AG04449 (cell line): ENCODE measurements around the gene RALGPS1.
A peak's percentile ranks its signal among the peaks of the same experiment; 100 is the strongest.

Experiments used
- CTCF ChIA-PET: fragments of 350-600 bp; formaldehyde crosslinking; extraction: SDS; loops from one replicate; lab custom pipeline; 2021; ENCODE audit warnings: antibody characterized with exemption; lab: Yijun Ruan, JAX
- POLR2A ChIA-PET: fragments of 400-600, 350-600 bp; formaldehyde crosslinking; extraction: SDS; loops from one replicate; lab custom pipeline; 2020; ENCODE audit warnings: antibody characterized with exemption, inconsistent platforms; lab: Yijun Ruan, JAX
- DNase-seq: peaks from one replicate; pipeline ENCODE4 v3.0.0-alpha.2; 2010; ENCODE audit warnings: low read depth, low spot score
- H3K4me3 ChIP-seq: 2 replicates; pipeline ENCODE4 v1.5.1; 2011; ENCODE audit warnings: low read depth, mild to moderate bottlenecking, control low read depth, low read length
- TF ChIP-seq, protein P1 (sequence below): IDR thresholded peaks from one replicate; pipeline ENCODE4 v1.5.1; 2011; ENCODE audit warnings: mild to moderate bottlenecking, moderate library complexity, low read length, control low read depth, inconsistent platforms; ENCODE audit not compliant: insufficient read depth; ENCODE audit errors: missing control alignments

RALGPS1 gene

DNA sequence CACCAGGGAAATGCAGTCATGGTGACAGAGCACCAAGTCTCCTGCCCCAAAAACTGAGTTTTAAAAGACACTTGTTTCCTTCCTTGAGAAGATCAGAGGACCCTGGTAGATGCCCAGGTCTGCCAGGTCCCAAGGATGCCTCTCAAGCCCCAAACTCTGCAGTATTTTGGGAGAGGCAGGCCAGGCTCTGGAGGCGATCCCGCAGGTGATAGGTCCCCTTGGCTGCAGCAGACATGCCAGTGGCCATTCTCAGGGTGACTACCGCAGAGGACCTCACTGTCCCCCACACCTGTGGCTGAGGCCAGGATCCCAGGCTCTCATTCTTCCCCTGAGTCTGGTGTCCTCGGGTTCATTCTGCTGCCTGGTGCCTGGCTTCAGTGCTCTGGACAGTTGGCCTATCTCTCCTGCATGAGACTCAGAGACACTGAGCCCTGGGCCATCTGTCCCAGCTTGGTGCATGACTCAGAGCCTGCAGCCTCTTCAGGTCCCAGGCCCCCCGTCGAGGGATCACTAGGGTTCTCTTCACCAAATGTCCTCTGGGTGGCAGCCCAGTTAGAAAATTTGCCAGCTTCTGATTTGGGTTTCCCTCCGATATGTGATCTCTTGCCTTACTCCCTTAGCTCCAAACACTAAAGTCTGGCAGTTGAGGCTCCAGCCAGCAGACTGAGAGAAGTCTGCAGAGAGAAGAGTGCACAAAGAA, 290.3 kb downstream of the RALGPS1 start:
- no peak for DNase-seq
- POLR2A ChIA-PET: no interaction called here
- no peak overlapping the region for H3K4me3 ChIP-seq
- CTCF ChIA-PET: interaction anchor here (0.7 to 21.4 kb wide), 13 partner anchors 8 to 716 kb away, joined by 3 to 513 read pairs (median 4); partner anchors contain the start of gene ZNF79
- TF ChIP-seq, protein P1, sequence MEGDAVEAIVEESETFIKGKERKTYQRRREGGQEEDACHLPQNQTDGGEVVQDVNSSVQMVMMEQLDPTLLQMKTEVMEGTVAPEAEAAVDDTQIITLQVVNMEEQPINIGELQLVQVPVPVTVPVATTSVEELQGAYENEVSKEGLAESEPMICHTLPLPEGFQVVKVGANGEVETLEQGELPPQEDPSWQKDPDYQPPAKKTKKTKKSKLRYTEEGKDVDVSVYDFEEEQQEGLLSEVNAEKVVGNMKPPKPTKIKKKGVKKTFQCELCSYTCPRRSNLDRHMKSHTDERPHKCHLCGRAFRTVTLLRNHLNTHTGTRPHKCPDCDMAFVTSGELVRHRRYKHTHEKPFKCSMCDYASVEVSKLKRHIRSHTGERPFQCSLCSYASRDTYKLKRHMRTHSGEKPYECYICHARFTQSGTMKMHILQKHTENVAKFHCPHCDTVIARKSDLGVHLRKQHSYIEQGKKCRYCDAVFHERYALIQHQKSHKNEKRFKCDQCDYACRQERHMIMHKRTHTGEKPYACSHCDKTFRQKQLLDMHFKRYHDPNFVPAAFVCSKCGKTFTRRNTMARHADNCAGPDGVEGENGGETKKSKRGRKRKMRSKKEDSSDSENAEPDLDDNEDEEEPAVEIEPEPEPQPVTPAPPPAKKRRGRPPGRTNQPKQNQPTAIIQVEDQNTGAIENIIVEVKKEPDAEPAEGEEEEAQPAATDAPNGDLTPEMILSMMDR: peak; percentile 23

DNA sequence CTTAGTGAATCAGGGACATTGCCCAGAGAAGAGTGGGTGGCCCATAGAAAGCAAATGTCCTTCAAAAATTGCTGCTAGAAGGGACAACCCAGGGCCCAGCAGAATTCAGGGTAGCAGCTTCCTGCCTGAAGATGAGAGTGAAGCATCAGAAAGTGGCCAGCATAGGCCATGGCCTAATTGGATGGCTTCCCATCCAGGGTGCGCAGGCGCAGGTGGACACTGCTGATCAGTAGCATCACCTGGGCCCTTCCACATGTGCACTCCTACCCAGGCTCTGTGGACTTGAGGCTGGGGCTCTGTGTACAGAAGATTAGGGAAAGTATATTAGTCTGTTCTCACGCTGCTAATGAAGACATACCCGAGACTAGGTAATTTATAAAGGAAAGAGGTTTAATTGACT, 291.4 kb downstream of the RALGPS1 start:
- TF ChIP-seq, protein P1: no peak
- ChIA-PET POLR2A (no interaction called here), CTCF (interaction anchor here (1.0 to 21.4 kb wide), 7 partner anchors 9 to 266 kb away, joined by 3 to 513 read pairs (median 4); partner anchors contain the start of gene ZNF79)
- no peak for DNase-seq
- no peak overlapping the region for H3K4me3 ChIP-seq

DNA sequence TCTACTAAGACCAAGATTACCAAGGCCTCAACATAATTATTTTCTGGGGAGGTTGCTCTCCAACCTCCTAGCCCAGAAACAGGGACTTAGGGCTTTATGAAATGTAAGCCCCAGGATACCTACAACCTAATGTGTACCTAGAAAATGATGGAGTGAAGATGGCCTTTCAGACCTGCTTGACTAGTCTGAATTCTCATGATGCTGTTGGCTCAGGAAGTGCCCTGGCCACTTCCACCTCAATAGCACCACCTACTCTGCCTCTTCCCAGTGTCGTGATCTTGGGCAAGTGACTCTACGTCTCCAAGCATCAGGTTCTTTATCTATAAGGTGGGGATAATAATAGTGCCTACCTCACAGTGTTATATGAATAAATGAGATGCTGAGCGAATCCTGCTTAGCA, 292.1 kb downstream of the RALGPS1 start:
- TF ChIP-seq, protein P1: no peak
- ChIA-PET CTCF (no interaction called here), POLR2A (no interaction called here)
- no peak overlapping the region for H3K4me3 ChIP-seq
- no peak for DNase-seq

DNA sequence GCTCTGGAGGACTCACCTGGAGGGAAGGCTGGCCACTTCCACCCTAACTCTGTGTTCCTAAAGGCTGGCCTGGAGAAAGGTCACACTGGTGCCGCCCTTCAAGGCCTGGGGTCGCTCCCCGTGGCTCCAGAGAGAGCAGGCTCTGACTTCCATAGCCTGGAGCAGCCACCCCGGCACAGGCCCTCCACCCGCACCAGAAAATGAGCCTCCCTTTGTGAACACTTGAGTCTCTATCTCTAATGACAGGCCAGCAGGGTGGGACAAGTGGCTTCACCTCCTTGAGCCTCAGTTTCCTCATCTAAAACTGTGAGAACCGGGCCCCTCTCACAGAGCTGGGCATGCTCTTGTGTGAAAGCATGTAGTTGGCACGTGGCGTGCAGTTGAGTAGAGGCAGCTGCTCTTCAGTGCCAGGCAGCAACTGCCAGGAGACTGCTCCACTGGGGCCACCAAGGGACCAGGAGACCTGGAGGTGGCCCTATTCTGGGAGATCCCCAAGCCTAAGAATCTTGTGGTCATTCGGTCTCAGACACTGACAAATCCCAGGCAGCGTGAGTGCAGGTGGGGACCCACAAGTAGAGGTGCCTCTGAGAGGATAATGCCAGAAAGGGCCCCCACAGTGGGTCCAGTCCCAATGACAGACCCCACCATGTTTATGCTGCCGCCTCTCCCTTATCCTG, 293.3 kb downstream of the RALGPS1 start:
- TF ChIP-seq, protein P1: no peak
- POLR2A ChIA-PET: no interaction called here
- CTCF ChIA-PET: interaction anchor here (0.9 to 1.0 kb wide), 2 partner anchors 9 to 267 kb away, joined by 5 read pairs; no protein-coding TSS in a partner anchor

DNA sequence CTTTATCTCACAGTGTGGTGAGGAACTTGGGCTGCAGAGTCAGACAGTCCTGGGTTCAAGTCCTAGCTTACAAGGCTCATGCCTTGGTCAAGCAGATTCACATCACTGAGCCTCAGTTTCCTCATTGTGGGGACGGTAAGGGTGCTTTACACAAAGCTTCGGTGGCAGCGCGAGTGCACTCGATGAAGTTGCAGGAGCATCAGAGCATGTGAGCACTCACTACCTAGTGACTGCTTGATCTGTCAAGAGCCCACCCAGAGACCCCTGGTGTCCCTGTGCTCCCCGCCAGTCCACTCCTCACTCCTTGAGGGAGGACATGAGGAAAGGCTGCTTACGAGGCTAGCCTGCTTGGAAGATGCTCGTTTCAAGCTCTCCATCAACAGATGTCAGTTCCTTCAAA, 293.8 kb downstream of the RALGPS1 start:
- H3K4me3 ChIP-seq: no peak overlapping the region
- ChIA-PET CTCF (interaction anchor here (0.9 to 8.7 kb wide), 3 partner anchors 9 to 266 kb away, joined by 3 to 78 read pairs (median 5); no protein-coding TSS in a partner anchor), POLR2A (no interaction called here)
- no peak for DNase-seq
- TF ChIP-seq, protein P1: no peak

More for the DNA sequence above, 293.3 kb downstream of the RALGPS1 start:
- DNase-seq: no peak
- no peak overlapping the region for H3K4me3 ChIP-seq

DNA sequence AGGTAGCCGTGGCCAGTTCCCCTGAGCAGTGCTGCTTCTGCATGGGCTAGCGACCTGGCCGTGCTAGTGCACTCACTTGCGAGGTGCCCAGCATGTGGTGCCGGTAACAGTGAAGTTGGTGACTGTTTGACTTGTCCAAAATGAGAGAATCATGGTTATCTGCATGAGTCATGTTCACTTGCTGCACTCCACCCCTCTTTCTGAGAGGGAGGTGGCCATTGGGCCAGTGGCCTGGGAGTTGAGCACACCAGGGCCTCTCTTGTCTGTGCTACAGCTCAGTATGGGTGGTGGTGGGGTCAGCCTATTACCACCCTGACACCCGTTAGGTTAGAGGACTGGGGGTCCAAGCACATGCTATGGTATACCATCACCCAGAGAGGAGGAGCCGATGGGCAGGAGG, 294.6 kb downstream of the RALGPS1 start:
- no peak overlapping the region for H3K4me3 ChIP-seq
- no peak for DNase-seq
- ChIA-PET POLR2A (no interaction called here), CTCF (interaction anchor here (1.1 to 8.7 kb wide), 5 partner anchors 10 to 269 kb away, joined by 3 to 78 read pairs (median 3); no protein-coding TSS in a partner anchor)
- TF ChIP-seq, protein P1: no peak
